ENCODE data around the gene MOV10. TPM values are rescaled to one million over a fixed set of nuclear protein-coding genes. Genes with fewer than 3 reads are reported as not detected.

Gene MOV10
- total RNA-seq, 4 donors from 2014 or later = 75.3 to 161 (median 143) TPM

- no peaks in the 10 kb centered on the region for H3K4me1 ChIP-seq
- H3K4me3 ChIP-seq = no peak overlapping the region
- TF ChIP-seq POLR2A (IDR thresholded peaks at IDR 0.05) = no peak
- TF ChIP-seq CTCF (IDR thresholded peaks at IDR 0.05) = no peak
- DNase-seq = no peak
- no peak overlapping the region for H3K27ac ChIP-seq
- H3K9me3 ChIP-seq = no peaks in the 10 kb centered on the region
- H3K36me3 ChIP-seq = peaks cover 0 to 76% (median 0%) of the 10 kb centered on the region in 3 donors
- no peaks in the 10 kb centered on the region for H3K27me3 ChIP-seq
These were observed 23.3 kb upstream of the MOV10 start for GRCh38 chr1:112651205-112651604.

GRCh38 chr1:112665857-112666256 is 8.6 kb upstream of the MOV10 start:
- no peaks in the 10 kb centered on the region for H3K9me3 ChIP-seq
- H3K4me3 ChIP-seq = no peak overlapping the region
- H3K4me1 ChIP-seq = no peaks in the 10 kb centered on the region
- no peaks in the 10 kb centered on the region for H3K27me3 ChIP-seq
- H3K27ac ChIP-seq = no peak overlapping the region
- H3K36me3 ChIP-seq = peaks cover 0 to 90% (median 0%) of the 10 kb centered on the region in 3 donors
- TF ChIP-seq CTCF (IDR thresholded peaks at IDR 0.05) = no peak
- TF ChIP-seq POLR2A (IDR thresholded peaks at IDR 0.05) = no peak
- no peak for DNase-seq

GRCh38 chr1:112666946-112667345 is 7.5 kb upstream of the MOV10 start:
- DNase-seq = no peak
- TF ChIP-seq POLR2A (IDR thresholded peaks at IDR 0.05) (no peak), CTCF (IDR thresholded peaks at IDR 0.05) (no peak)
- Histone ChIP-seq H3K36me3 (peaks cover 0 to 88% (median 0%) of the 10 kb centered on the region in 3 donors), H3K4me1 (no peaks in the 10 kb centered on the region), H3K27me3 (no peaks in the 10 kb centered on the region), H3K9me3 (no peaks in the 10 kb centered on the region), H3K27ac (no peak overlapping the region), H3K4me3 (no peak overlapping the region)

GRCh38 chr1:112672009-112672408 is 2.5 kb upstream of the MOV10 start:
- peaks cover 0 to 20% (median 1%) of the 10 kb centered on the region in 4 donors for H3K4me1 ChIP-seq
- no peaks in the 10 kb centered on the region for H3K9me3 ChIP-seq
- TF ChIP-seq POLR2A (IDR thresholded peaks at IDR 0.05) = no peak
- no peak for TF ChIP-seq CTCF (IDR thresholded peaks at IDR 0.05)
- DNase-seq = no peak
- no peaks in the 10 kb centered on the region for H3K27me3 ChIP-seq
- no peak overlapping the region for H3K27ac ChIP-seq
- peaks cover 0 to 44% (median 0%) of the 10 kb centered on the region in 3 donors for H3K36me3 ChIP-seq
- H3K4me3 ChIP-seq = no peak overlapping the region

GRCh38 chr1:112672842-112673241 is 1.6 kb upstream of the MOV10 start:
- TF ChIP-seq POLR2A (IDR thresholded peaks at IDR 0.05) = no peak
- TF ChIP-seq CTCF (IDR thresholded peaks at IDR 0.05) = no peak
- no peaks in the 10 kb centered on the region for H3K27me3 ChIP-seq
- peaks cover 0 to 20% (median 1%) of the 10 kb centered on the region in 4 donors for H3K4me1 ChIP-seq
- H3K9me3 ChIP-seq = no peaks in the 10 kb centered on the region
- no peak overlapping the region for H3K27ac ChIP-seq
- H3K36me3 ChIP-seq = peaks cover 0 to 36% (median 0%) of the 10 kb centered on the region in 3 donors
- H3K4me3 ChIP-seq = no peak overlapping the region
- DNase-seq = no peak
